H9 (cell line): Measurements from ENCODE around the gene PNPLA6. TPM values are rescaled to one million over a fixed set of nuclear protein-coding genes. Genes with fewer than 3 reads are reported as not detected.
A peak's percentile ranks its signal among the peaks of the same experiment; 100 is the strongest.

ENCODE experiments used
- DNase-seq: peaks from one replicate; pipeline ENCODE4 v3.0.0-alpha.2; 2017
- H2AFZ ChIP-seq: one replicate; pipeline ENCODE4 v1.6.1; 2013; ENCODE audit warnings: mild to moderate bottlenecking, low read length, control low read depth, moderate library complexity
- H2AK5ac ChIP-seq: 2 replicates; pipeline ENCODE4 v1.6.1; 2013; ENCODE audit warnings: low read length, control low read depth, mixed read lengths; ENCODE audit not compliant: insufficient read length
- H2BK120ac ChIP-seq: one replicate; pipeline ENCODE4 v1.6.1; 2013; ENCODE audit warnings: low read depth, mild to moderate bottlenecking, low read length, control low read depth, inconsistent platforms; ENCODE audit not compliant: poor library complexity, severe bottlenecking
- H2BK12ac ChIP-seq: 2 replicates; pipeline ENCODE4 v1.6.1; 2013; ENCODE audit warnings: low read length, control low read depth, mixed read lengths, low read depth; ENCODE audit not compliant: insufficient read length
- H2BK15ac ChIP-seq: 2 replicates; pipeline ENCODE4 v1.6.1; 2013; ENCODE audit warnings: low read depth, low read length, control low read depth
- H2BK20ac ChIP-seq: one replicate; pipeline ENCODE4 v1.6.1; 2013; ENCODE audit warnings: low read depth, mild to moderate bottlenecking, low read length, control low read depth, inconsistent platforms; ENCODE audit not compliant: poor library complexity, severe bottlenecking
- H2BK5ac ChIP-seq: 2 replicates; pipeline ENCODE4 v1.6.1; 2013; ENCODE audit warnings: low read length, control low read depth, mixed read lengths; ENCODE audit not compliant: insufficient read length
- H3K14ac ChIP-seq: 2 replicates; pipeline ENCODE4 v1.6.1; 2013; ENCODE audit warnings: low read length, control low read depth; ENCODE audit not compliant: insufficient read depth
- H3K18ac ChIP-seq: 2 replicates; pipeline ENCODE4 v1.6.1; 2013; ENCODE audit warnings: low read depth, mild to moderate bottlenecking, mixed read lengths, low read length, control low read depth; ENCODE audit not compliant: insufficient read length
- H3K23ac ChIP-seq: 2 replicates; pipeline ENCODE4 v1.6.1; 2013; ENCODE audit warnings: low read length, control low read depth, mixed read lengths, low read depth; ENCODE audit not compliant: insufficient read length
- H3K23me2 ChIP-seq: 2 replicates; pipeline ENCODE4 v1.6.1; 2013; ENCODE audit warnings: low read depth, mild to moderate bottlenecking, mixed read lengths, low read length, control low read depth; ENCODE audit not compliant: insufficient read length, poor library complexity, severe bottlenecking
- H3K27ac ChIP-seq: 2 replicates; pipeline ENCODE4 v1.5.1; 2013; ENCODE audit warnings: low read length, control low read depth, mixed read lengths, low read depth; ENCODE audit not compliant: insufficient read length
- H3K27me3 ChIP-seq: 2 replicates; pipeline ENCODE4 v1.6.1; 2013; ENCODE audit warnings: low read length, control low read depth, inconsistent platforms; ENCODE audit not compliant: insufficient read depth
- H3K4ac ChIP-seq: 2 replicates; pipeline ENCODE4 v1.6.1; 2013; ENCODE audit warnings: low read depth, mild to moderate bottlenecking, control low read depth, inconsistent platforms, low read length, moderate library complexity
- H3K4me1 ChIP-seq: 2 replicates; pipeline ENCODE4 v1.6.1; 2013; ENCODE audit warnings: low read length, control low read depth, inconsistent platforms; ENCODE audit not compliant: insufficient read depth
- H3K4me2 ChIP-seq: 2 replicates; pipeline ENCODE4 v1.6.1; 2013; ENCODE audit warnings: low read length, control low read depth, mixed read lengths; ENCODE audit not compliant: insufficient read length, insufficient read depth
- H3K56ac ChIP-seq: 2 replicates; pipeline ENCODE4 v1.6.1; 2013; ENCODE audit warnings: low read depth, mild to moderate bottlenecking, mixed read lengths, low read length, control low read depth; ENCODE audit not compliant: insufficient read length
- H3K79me1 ChIP-seq: 2 replicates; pipeline ENCODE4 v1.6.1; 2013; ENCODE audit warnings: low read depth, mild to moderate bottlenecking, moderate library complexity, low read length, control low read depth, inconsistent platforms; ENCODE audit not compliant: insufficient read depth, poor library complexity, severe bottlenecking
- H3K79me2 ChIP-seq: 2 replicates; pipeline ENCODE4 v1.6.1; 2013; ENCODE audit warnings: low read length, control low read depth, inconsistent platforms; ENCODE audit not compliant: insufficient read depth
- H3K9ac ChIP-seq: 2 replicates; pipeline ENCODE4 v1.6.1; 2013; ENCODE audit warnings: low read length, control low read depth, mixed read lengths; ENCODE audit not compliant: insufficient read length; ENCODE audit errors: extremely low read depth
- H3K9me3 ChIP-seq: one replicate; pipeline ENCODE4 v1.6.1; 2013; ENCODE audit warnings: low read depth, low read length, inconsistent platforms; ENCODE audit not compliant: control insufficient read depth
- H3T11ph ChIP-seq: one replicate; pipeline ENCODE4 v1.6.1; 2013; ENCODE audit warnings: mild to moderate bottlenecking, low read length, control low read depth, inconsistent platforms
- H4K20me1 ChIP-seq: one replicate; pipeline ENCODE4 v1.6.1; 2013; ENCODE audit not compliant: control insufficient read depth, insufficient read length, insufficient read depth
- H4K5ac ChIP-seq: 2 replicates; pipeline ENCODE4 v1.6.1; 2013; ENCODE audit warnings: low read depth, mild to moderate bottlenecking, mixed read lengths, low read length, control low read depth; ENCODE audit not compliant: insufficient read length
- H4K8ac ChIP-seq: replicated peaks from 2 replicates; pipeline ENCODE4 v1.6.1; 2013; ENCODE audit warnings: low read length, control low read depth, mixed read lengths, low read depth; ENCODE audit not compliant: insufficient read length
- H4K91ac ChIP-seq: 2 replicates; pipeline ENCODE4 v1.6.1; 2013; ENCODE audit warnings: low read depth, mild to moderate bottlenecking, moderate library complexity, mixed read lengths, low read length, control low read depth; ENCODE audit not compliant: insufficient read length
- H3K27ac Mint-ChIP-seq, 3 experiments: 2 replicates in 2 of 3; 3 replicates in 1 of 3; pipeline ENCODE4 v1.8.0; 2020 to 2021; ENCODE audit warnings: mixed read lengths in 3 of 3, mild to moderate bottlenecking in 1 of 3, moderate library complexity in 1 of 3
- H3K27me3 Mint-ChIP-seq: 2 replicates; pipeline ENCODE4 v1.8.0; 2021; ENCODE audit warnings: low read depth, mild to moderate bottlenecking, moderate library complexity, mixed read lengths
- H3K36me3 Mint-ChIP-seq, 3 experiments: 2 replicates in 2 of 3; 3 replicates in 1 of 3; pipeline ENCODE4 v1.8.0; 2020 to 2021; ENCODE audit warnings: low read depth in 3 of 3, mixed read lengths in 3 of 3; ENCODE audit not compliant: insufficient read depth in 1 of 3
- H3K4me1 Mint-ChIP-seq, 2 experiments: 2 replicates each; pipeline ENCODE4 v1.8.0; 2020; ENCODE audit warnings: mixed read lengths in 2 of 2
- H3K4me3 Mint-ChIP-seq, 2 experiments: 2 replicates in 1 of 2; 3 replicates in 1 of 2; pipeline ENCODE4 v1.8.0; 2020 to 2021; ENCODE audit warnings: mild to moderate bottlenecking in 2 of 2, mixed read lengths in 2 of 2, moderate library complexity in 1 of 2
- H3K9me3 Mint-ChIP-seq, 2 experiments: 2 replicates in 1 of 2; 3 replicates in 1 of 2; pipeline ENCODE4 v1.8.0; 2020; ENCODE audit warnings: mild to moderate bottlenecking in 2 of 2, mixed read lengths in 2 of 2, moderate library complexity in 1 of 2
- WGBS: extraction: QIAGEN DNeasy Blood & Tissue Kit; methylation state at CpG from one replicate; pipeline ENCODE4 v1.1.7; 2013; ENCODE audit warnings: missing lambda C conversion rate, low lambda C conversion rate, mixed read lengths; ENCODE audit not compliant: insufficient read length; ENCODE audit errors: extremely low coverage; 5-methylcytosine and 5-hydroxymethylcytosine counted together
- total RNA-seq: library from RNA; stranded (reverse); gene quantifications from 2 replicates; pipeline ENCODE4 v1.2.1, GENCODE V29; 2021
- TF ChIP-seq, protein P1 (sequence below): fragments of 200-600 bp; sonication (generic); conservative IDR thresholded peaks from 3 replicates; pipeline ENCODE4 v1.8.0; 2021; ENCODE audit warnings: antibody characterized with exemption, mild to moderate bottlenecking

Gene PNPLA6
- total RNA-seq, 1 experiment from 2014 or later: 130 TPM

DNA sequence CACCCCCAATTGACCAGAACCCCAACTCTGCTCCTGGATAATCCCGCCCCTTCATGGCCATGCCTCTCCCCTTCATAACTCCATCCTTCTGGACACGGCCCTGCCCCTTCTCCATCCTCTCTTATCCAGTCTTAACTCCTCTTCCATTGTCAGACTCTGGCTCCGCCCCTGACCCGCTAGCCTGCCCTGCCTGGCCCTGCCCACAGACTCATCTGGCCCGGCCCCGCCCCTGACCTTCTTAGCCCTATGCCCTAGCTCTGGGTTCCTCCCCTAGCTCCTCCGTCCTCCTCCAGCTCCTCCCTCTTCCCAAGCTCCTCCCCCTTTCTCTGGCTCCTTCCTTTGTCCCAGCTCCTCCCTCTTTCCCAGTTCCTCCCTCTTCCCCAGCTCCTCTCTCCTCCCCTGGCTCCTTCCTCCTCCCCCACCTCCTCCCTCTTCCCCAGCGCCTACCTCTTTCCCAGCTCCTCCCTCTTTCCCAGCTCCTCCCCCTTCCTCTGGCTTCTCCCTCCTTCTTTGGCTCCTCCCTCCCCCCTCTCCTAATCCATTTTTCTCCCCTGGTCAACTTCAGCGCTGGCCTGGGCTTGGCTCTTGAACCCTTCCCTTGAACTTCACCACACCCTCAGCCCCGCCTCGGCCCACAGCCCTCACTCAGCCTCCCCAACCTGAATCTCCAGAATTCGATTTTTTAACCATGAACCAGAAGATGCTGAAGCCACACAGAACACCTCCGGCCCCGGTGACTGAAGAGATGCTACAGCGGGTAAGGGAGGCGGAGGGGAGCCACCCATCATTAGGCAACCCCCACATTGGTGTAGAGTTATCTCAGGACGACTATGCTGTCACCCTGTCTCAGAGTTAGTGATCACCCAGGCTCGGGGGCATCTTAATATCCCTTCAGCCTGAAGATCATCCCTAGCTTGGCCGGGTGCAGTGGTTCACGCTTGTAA lies 28.9 kb upstream of the PNPLA6 start:
- H4K91ac ChIP-seq: no peak overlapping the region
- H3K4ac ChIP-seq: no peak overlapping the region
- H2BK15ac ChIP-seq: no peak overlapping the region
- no peak overlapping the region for H2BK120ac ChIP-seq
- H3K14ac ChIP-seq: no peak overlapping the region
- H2AK5ac ChIP-seq: no peak overlapping the region
- DNase-seq: peak; percentile 99
- H3K27ac ChIP-seq: no peak overlapping the region
- H3K4me1 ChIP-seq: no peaks in the 10 kb centered on the region; the same call in 1 of the 2 replicates
- no peaks in the 10 kb centered on the region for H3K9me3 ChIP-seq
- no peaks in the 10 kb centered on the region for H3K79me1 ChIP-seq
- no peak overlapping the region for H4K5ac ChIP-seq
- H3K27me3 ChIP-seq: peaks cover 3% of the 10 kb centered on the region; the same call in 1 of the 2 replicates
- H3K4me1 Mint-ChIP-seq: peaks cover 18 to 24% of the 10 kb centered on the region in 2 experiments
- H2AFZ ChIP-seq: peak overlapping the region; percentile 97
- no peak overlapping the region for H2BK12ac ChIP-seq
- no peaks in the 10 kb centered on the region for H3K79me2 ChIP-seq
- H3K9me3 Mint-ChIP-seq: peaks cover 0 to 1% of the 10 kb centered on the region in 2 experiments; a peak in 1 of 5 replicates
- H3K18ac ChIP-seq: no peak overlapping the region
- H3K36me3 Mint-ChIP-seq: no peaks in the 10 kb centered on the region
- no peak overlapping the region for H2BK5ac ChIP-seq
- no CpG with 5 or more reads among the region's 20 CpGs for WGBS
- no peak overlapping the region for H4K8ac ChIP-seq
- peak overlapping the region; percentile 85 for H3K4me2 ChIP-seq
- no peak overlapping the region for H2BK20ac ChIP-seq
- H3K23ac ChIP-seq: no peak overlapping the region
- H3K27me3 Mint-ChIP-seq: peaks cover 42% of the 10 kb centered on the region
- peak overlapping the region; percentile 50 to 74; a peak in 4 of 5 replicates for H3K4me3 Mint-ChIP-seq
- H3T11ph ChIP-seq: no peak overlapping the region
- H3K56ac ChIP-seq: no peak overlapping the region
- peaks cover 6% of the 10 kb centered on the region for H3K23me2 ChIP-seq
- H3K9ac ChIP-seq: no peak overlapping the region
- H4K20me1 ChIP-seq: no peaks in the 10 kb centered on the region
- TF ChIP-seq, protein P1, sequence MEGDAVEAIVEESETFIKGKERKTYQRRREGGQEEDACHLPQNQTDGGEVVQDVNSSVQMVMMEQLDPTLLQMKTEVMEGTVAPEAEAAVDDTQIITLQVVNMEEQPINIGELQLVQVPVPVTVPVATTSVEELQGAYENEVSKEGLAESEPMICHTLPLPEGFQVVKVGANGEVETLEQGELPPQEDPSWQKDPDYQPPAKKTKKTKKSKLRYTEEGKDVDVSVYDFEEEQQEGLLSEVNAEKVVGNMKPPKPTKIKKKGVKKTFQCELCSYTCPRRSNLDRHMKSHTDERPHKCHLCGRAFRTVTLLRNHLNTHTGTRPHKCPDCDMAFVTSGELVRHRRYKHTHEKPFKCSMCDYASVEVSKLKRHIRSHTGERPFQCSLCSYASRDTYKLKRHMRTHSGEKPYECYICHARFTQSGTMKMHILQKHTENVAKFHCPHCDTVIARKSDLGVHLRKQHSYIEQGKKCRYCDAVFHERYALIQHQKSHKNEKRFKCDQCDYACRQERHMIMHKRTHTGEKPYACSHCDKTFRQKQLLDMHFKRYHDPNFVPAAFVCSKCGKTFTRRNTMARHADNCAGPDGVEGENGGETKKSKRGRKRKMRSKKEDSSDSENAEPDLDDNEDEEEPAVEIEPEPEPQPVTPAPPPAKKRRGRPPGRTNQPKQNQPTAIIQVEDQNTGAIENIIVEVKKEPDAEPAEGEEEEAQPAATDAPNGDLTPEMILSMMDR: no peak
- peak overlapping the region; percentile 73 to 91 (median 91); a peak in 3 of 7 replicates for H3K27ac Mint-ChIP-seq
